Gastrocnemius medialis (tissue), 4 donors: ENCODE measurements around the gene ABCB4.

Experiments
- POLR2A ChIP-seq, 2 donors: fragments of 450-650 bp; IDR thresholded peaks; one replicate each; pipeline ENCODE4 v1.6.1; 2017; ENCODE audit warnings: antibody characterized with exemption in 2 of 2, mild to moderate bottlenecking in 2 of 2, moderate library complexity in 2 of 2
- TF ChIP-seq, protein P1 (sequence below), 5 experiments: fragments of 450-650 bp in 3 of 5; fragments of 200-600 bp in 2 of 5; sonication (generic) in 2 of 5; IDR thresholded peaks in 4 of 5; conservative IDR thresholded peaks in 1 of 5; 1 replicate in 4 of 5; 2 replicates in 1 of 5; pipeline ENCODE4 v1.5.1; 2016 to 2019; ENCODE audit warnings: antibody characterized with exemption in 5 of 5, mild to moderate bottlenecking in 3 of 5, moderate library complexity in 3 of 5

DNA sequence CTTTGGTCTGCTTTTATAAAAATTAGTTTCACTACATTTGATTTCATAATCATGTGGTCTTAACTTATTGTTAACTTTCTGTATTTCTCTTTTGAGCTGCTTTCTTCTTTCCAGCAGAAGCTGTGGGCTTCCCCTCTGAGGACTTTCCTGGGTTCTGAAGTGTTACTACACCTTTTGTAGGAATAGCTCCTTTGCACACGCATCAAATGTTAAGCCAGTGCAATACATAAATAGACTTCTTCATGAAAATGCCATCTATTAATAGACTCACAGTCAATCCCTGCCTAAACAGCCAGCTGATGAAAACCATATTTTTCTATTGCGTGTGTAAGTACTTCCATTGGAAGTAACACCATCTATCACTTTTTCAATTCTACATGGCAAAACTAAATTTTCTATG is 1.5 kb downstream of the ABCB4 start:
- TF ChIP-seq, protein P1, sequence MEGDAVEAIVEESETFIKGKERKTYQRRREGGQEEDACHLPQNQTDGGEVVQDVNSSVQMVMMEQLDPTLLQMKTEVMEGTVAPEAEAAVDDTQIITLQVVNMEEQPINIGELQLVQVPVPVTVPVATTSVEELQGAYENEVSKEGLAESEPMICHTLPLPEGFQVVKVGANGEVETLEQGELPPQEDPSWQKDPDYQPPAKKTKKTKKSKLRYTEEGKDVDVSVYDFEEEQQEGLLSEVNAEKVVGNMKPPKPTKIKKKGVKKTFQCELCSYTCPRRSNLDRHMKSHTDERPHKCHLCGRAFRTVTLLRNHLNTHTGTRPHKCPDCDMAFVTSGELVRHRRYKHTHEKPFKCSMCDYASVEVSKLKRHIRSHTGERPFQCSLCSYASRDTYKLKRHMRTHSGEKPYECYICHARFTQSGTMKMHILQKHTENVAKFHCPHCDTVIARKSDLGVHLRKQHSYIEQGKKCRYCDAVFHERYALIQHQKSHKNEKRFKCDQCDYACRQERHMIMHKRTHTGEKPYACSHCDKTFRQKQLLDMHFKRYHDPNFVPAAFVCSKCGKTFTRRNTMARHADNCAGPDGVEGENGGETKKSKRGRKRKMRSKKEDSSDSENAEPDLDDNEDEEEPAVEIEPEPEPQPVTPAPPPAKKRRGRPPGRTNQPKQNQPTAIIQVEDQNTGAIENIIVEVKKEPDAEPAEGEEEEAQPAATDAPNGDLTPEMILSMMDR (IDR thresholded peaks at IDR 0.05 in 4 of 5, conservative IDR thresholded peaks at IDR 0.05 in 1 of 5), result no peak
- no peak for TF ChIP-seq POLR2A (IDR thresholded peaks at IDR 0.05)
